ENCODE measurements around the gene CUL3. TPM values are rescaled to one million over a fixed set of nuclear protein-coding genes. Genes with fewer than 3 reads are reported as not detected.
"Not testable (repeated sequence)": the region's sequence is repeated elsewhere in the genome, so short reads cannot be mapped to it uniquely, and the experiment has no call there.

CUL3 gene
- total RNA-seq, 1 experiment from 2014 or later, result 114 TPM

- H4K20me1 ChIP-seq (ENCODE audit: control insufficient read depth, insufficient read depth, insufficient read length); H2AK5ac ChIP-seq (ENCODE audit: insufficient read length, low read length); H3K18ac ChIP-seq (ENCODE audit: insufficient read length, low read depth, low read length); H4K91ac ChIP-seq (ENCODE audit: insufficient read length, low read depth, low read length); H3K36me3 Mint-ChIP-seq (ENCODE audit: insufficient read depth in 1 of 3, low read depth in 3 of 3); H4K8ac ChIP-seq (replicated peaks; ENCODE audit: insufficient read length, low read depth, low read length); H2BK20ac ChIP-seq (ENCODE audit: low read depth, low read length, poor library complexity, severe bottlenecking); H3K27me3 Mint-ChIP-seq (ENCODE audit: low read depth); H3K79me1 ChIP-seq (ENCODE audit: insufficient read depth, low read depth, low read length, poor library complexity, severe bottlenecking); H3T11ph ChIP-seq (ENCODE audit: low read length); H3K9ac ChIP-seq (ENCODE audit: extremely low read depth, insufficient read length, low read length); H2BK12ac ChIP-seq (ENCODE audit: insufficient read length, low read depth, low read length); H3K4me1 ChIP-seq (ENCODE audit: insufficient read depth, low read length); H3K9me3 ChIP-seq (ENCODE audit: control insufficient read depth, low read depth, low read length); H3K9me3 Mint-ChIP-seq; DNase-seq; H2BK5ac ChIP-seq (ENCODE audit: insufficient read length, low read length); H2AFZ ChIP-seq (ENCODE audit: low read length); H3K56ac ChIP-seq (ENCODE audit: insufficient read length, low read depth, low read length); H3K4me3 Mint-ChIP-seq; H3K23ac ChIP-seq (ENCODE audit: insufficient read length, low read depth, low read length); H4K5ac ChIP-seq (ENCODE audit: insufficient read length, low read depth, low read length); H3K4ac ChIP-seq (ENCODE audit: low read depth, low read length); H3K4me2 ChIP-seq (ENCODE audit: insufficient read depth, insufficient read length, low read length); H2BK120ac ChIP-seq (ENCODE audit: low read depth, low read length, poor library complexity, severe bottlenecking); H3K23me2 ChIP-seq (ENCODE audit: insufficient read length, low read depth, low read length, poor library complexity, severe bottlenecking); H3K4me1 Mint-ChIP-seq; H3K79me2 ChIP-seq (ENCODE audit: insufficient read depth, low read length); H3K14ac ChIP-seq (ENCODE audit: insufficient read depth, low read length); H2BK15ac ChIP-seq (ENCODE audit: low read depth, low read length); H3K27ac ChIP-seq (ENCODE audit: insufficient read length, low read depth, low read length); H3K27me3 ChIP-seq (ENCODE audit: insufficient read depth, low read length); H3K27ac Mint-ChIP-seq: not testable (repeated sequence)
- WGBS (ENCODE audit: extremely low coverage, insufficient read length, low lambda C conversion rate), result no CpG with 5 or more reads among the region's 17 CpGs
Observed at GRCh38 chr2:224602778-224603375, 17.7 kb upstream of the CUL3 start.

All from H9 (cell line).